ENCODE measurements around the gene GNAT1. TPM values are rescaled to one million over a fixed set of nuclear protein-coding genes. Genes with fewer than 3 reads are reported as not detected.

GNAT1 gene
- polyA plus RNA-seq, 1 experiment: not detected

DNA sequence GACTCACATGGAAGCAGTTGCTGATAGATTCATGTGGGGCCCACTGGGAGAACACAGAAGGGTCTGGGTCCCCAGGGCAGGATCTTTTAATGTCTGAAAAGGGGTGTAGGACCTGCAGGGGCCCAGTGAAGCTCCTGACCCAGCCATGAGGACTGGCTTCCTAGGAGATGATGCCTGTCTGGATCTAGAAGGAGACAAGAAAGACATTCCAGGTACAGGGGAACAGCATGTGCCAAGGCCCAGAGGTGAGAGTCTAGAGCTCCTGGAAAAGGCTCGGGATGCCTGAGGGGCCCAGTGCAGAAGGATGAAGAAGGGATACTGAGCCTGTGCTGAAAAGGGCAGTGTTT, 41.0 kb upstream of the GNAT1 start:
- Histone ChIP-seq H3K27me3 (ENCODE audit: control insufficient read depth, insufficient read depth, low read length) (peaks cover 4% of the 10 kb centered on the region; the same call in 1 of the 2 replicates), H3K36me3 (ENCODE audit: control insufficient read depth, insufficient read depth, low read length) (no peaks in the 10 kb centered on the region), H3K4me3 (ENCODE audit: low read depth, low read length) (no peak overlapping the region)
- DNase-seq (ENCODE audit: low read depth): no peak
- TF ChIP-seq, protein P1, sequence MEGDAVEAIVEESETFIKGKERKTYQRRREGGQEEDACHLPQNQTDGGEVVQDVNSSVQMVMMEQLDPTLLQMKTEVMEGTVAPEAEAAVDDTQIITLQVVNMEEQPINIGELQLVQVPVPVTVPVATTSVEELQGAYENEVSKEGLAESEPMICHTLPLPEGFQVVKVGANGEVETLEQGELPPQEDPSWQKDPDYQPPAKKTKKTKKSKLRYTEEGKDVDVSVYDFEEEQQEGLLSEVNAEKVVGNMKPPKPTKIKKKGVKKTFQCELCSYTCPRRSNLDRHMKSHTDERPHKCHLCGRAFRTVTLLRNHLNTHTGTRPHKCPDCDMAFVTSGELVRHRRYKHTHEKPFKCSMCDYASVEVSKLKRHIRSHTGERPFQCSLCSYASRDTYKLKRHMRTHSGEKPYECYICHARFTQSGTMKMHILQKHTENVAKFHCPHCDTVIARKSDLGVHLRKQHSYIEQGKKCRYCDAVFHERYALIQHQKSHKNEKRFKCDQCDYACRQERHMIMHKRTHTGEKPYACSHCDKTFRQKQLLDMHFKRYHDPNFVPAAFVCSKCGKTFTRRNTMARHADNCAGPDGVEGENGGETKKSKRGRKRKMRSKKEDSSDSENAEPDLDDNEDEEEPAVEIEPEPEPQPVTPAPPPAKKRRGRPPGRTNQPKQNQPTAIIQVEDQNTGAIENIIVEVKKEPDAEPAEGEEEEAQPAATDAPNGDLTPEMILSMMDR (IDR thresholded peaks at IDR 0.05; ENCODE audit: insufficient read depth, low read depth, low read length): no peak
- ChIA-PET CTCF (interaction anchor here (0.7 to 2.1 kb wide), 4 partner anchors 20 to 96 kb away, joined by 3 to 4 read pairs (median 4); no protein-coding TSS in a partner anchor), POLR2A (no interaction called here)

DNA sequence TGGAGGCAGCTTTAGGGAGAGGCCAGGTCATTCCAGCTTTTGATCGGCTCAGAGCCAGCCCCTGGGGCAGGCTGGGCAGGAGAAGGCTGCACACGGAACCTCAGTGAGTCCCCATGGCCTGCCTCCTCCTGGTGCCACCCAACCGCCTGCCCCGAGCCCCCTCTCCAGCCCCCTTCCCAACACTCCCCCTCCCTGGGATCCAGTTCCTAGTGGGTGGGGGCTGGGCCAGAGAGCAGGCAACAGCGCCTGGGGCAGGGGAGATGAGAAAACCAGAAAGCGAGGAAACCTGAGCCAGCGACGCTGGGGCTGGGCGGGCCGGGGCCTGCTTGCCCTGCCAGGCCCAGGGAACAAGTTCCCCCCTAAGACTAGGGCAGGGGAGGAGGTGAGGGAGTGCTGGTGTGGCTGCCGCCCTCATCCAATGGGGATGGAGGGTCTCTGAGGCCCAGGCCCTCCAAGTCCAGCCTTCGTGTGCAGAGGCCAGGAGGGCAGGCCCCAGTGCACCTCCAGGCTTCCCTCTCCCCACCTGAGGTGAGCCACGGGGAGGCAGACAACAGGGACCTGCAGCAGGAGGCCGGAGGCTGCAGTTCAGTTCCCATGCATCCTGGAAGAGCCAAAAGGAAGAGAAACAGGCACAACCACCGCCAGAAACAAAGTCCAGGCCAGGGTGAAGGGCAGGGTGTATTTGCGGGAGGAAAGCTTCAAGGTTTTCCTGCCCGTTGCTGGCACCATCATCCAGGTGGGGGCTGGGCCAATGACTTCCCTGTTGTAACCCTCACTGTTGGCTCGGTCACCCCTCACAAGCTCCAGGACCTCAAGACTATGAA, 40.3 kb upstream of the GNAT1 start:
- peaks cover 4% of the 10 kb centered on the region; the same call in 1 of the 2 replicates for H3K27me3 ChIP-seq (ENCODE audit: control insufficient read depth, insufficient read depth, low read length)
- H3K36me3 ChIP-seq (ENCODE audit: control insufficient read depth, insufficient read depth, low read length): no peaks in the 10 kb centered on the region
- POLR2A ChIA-PET: no interaction called here
- TF ChIP-seq, protein P1 (IDR thresholded peaks at IDR 0.05; ENCODE audit: insufficient read depth, low read depth, low read length): no peak
- no peak for DNase-seq (ENCODE audit: low read depth)
- CTCF ChIA-PET: interaction anchor here (0.6 to 2.1 kb wide), 4 partner anchors 29 to 39 kb away, joined by 3 to 4 read pairs (median 4); no protein-coding TSS in a partner anchor
- H3K4me3 ChIP-seq (ENCODE audit: low read depth, low read length): no peak overlapping the region

DNA sequence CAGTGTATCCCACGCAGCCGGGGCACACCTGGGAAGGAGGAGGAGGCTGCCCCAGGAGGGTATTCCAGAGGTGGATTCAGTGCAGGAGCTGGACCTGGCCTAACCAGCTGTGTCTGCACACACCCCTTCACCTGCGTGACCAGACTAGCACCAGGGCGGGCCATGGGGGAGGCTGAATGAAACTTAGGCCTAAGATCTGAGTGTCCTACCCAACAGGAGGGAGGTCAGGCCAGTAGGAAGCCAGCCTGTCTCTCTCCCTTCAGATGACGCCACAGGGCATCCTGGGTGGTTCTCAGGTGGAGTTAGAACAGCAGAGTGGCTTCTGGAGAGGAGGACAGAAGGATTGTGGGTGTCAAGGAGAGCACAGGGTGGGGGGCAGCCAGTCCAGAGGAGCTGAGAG, 39.7 kb upstream of the GNAT1 start:
- no peaks in the 10 kb centered on the region for H3K36me3 ChIP-seq (ENCODE audit: control insufficient read depth, insufficient read depth, low read length)
- TF ChIP-seq, protein P1 (IDR thresholded peaks at IDR 0.05; ENCODE audit: insufficient read depth, low read depth, low read length): no peak
- no peak for DNase-seq (ENCODE audit: low read depth)
- H3K27me3 ChIP-seq (ENCODE audit: control insufficient read depth, insufficient read depth, low read length): peaks cover 4% of the 10 kb centered on the region; the same call in 1 of the 2 replicates
- CTCF ChIA-PET: interaction anchor here (0.6 to 0.8 kb wide), 3 partner anchors 29 to 38 kb away, joined by 3 to 4 read pairs (median 3); no protein-coding TSS in a partner anchor
- POLR2A ChIA-PET: no interaction called here
- no peak overlapping the region for H3K4me3 ChIP-seq (ENCODE audit: low read depth, low read length)

DNA sequence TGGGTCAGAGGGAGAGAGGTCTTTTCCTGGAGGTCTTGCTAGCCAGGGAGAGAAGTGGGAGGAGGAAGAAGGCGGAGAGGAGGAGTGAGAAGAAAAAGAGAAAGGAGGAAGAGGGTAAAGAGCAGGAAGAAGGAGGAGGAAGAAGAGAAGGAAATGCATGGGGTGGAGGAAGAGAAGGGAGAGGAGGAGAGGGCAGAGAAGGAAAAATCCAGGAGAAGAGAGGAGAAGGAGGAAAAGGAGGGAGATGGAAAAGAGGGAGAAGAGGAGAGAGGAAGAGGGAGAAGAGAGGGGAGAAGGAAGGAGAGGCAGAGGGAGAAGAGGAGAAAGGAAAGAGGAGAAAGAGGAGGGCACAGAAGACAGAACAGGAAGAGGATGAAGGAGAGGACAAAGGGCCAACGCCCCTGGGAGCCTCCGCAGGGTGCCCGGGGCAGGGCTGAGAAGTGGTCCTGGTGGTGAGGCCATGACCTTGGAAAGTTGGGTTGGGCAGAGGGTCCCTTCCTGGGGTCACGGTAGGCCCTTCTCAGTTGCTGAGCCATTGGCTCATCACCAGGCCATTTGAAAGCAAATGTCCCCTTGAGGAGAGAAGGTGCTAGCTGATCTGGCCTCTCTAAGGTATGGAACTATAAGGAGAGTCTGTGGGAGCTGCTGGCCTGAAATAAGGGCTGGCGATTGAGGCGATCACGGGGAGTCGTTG, 37.5 kb upstream of the GNAT1 start:
- Histone ChIP-seq H3K36me3 (ENCODE audit: control insufficient read depth, insufficient read depth, low read length) (no peaks in the 10 kb centered on the region), H3K27me3 (ENCODE audit: control insufficient read depth, insufficient read depth, low read length) (peaks cover 4% of the 10 kb centered on the region; the same call in 1 of the 2 replicates), H3K4me3 (ENCODE audit: low read depth, low read length) (no peak overlapping the region)
- TF ChIP-seq, protein P1 (IDR thresholded peaks at IDR 0.05; ENCODE audit: insufficient read depth, low read depth, low read length): no peak
- POLR2A ChIA-PET: no interaction called here
- DNase-seq (ENCODE audit: low read depth): no peak
- CTCF ChIA-PET: interaction anchor here (0.5 to 1.4 kb wide), 4 partner anchors 18 to 148 kb away, joined by 3 to 4 read pairs (median 4); no protein-coding TSS in a partner anchor

DNA sequence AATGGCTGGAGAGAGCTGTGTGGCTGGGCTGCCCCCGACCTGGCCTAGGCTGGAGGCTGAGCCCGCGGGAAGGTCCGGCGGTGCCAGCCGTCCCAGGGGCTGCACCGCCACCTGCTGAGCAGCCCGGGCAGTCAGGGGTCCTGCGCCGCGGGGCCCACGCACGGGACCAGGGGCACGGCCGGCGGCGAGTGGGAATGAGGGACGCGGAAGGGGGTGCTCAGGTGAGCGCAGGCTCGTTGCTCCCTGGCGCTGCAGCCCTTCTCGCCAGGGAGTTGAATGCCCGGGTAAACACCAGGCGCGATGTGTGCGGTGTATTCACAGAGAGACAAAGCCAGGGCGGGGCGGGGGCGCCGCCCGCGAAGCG, 37.0 kb upstream of the GNAT1 start:
- TF ChIP-seq, protein P1 (IDR thresholded peaks at IDR 0.05; ENCODE audit: insufficient read depth, low read depth, low read length): 0 out of 2 replicates have a peak, but pooled peaks have one; percentile 2
- H3K36me3 ChIP-seq (ENCODE audit: control insufficient read depth, insufficient read depth, low read length): no peaks in the 10 kb centered on the region
- H3K4me3 ChIP-seq (ENCODE audit: low read depth, low read length): peak overlapping the region; percentile 42
- no peak for DNase-seq (ENCODE audit: low read depth)
- CTCF ChIA-PET: interaction anchor here (0.9 to 1.4 kb wide), 3 partner anchors 18 to 33 kb away, joined by 3 to 4 read pairs (median 4); no protein-coding TSS in a partner anchor
- H3K27me3 ChIP-seq (ENCODE audit: control insufficient read depth, insufficient read depth, low read length): peaks cover 4% of the 10 kb centered on the region; the same call in 1 of the 2 replicates
- POLR2A ChIA-PET: no interaction called here

All from BJ (cell line).